ENCODE data around the gene ADAM10.

Gene ADAM10

GRCh38 chr15:58717357-58717756, 32.1 kb downstream of the ADAM10 start:
- no peak overlapping the region for H3K4me2 ChIP-seq (ENCODE audit: insufficient read depth, low read length, poor library complexity, severe bottlenecking)
- no peak overlapping the region for H2BK12ac ChIP-seq (ENCODE audit: low read length)
- no peak overlapping the region for H3K14ac ChIP-seq (ENCODE audit: low read length)
- WGBS, 2 donors (ENCODE audit: extremely low coverage in 2 of 2, insufficient read length in 2 of 2, insufficient replicate concordance in 1 of 2), result no CpG with 5 or more reads among the region's 2 CpGs
- H2BK5ac ChIP-seq (ENCODE audit: low read length), result no peak overlapping the region
- H3K27ac ChIP-seq (replicated peaks; ENCODE audit: low read length), result no peak overlapping the region
- no peaks in the 10 kb centered on the region for H3K4me1 ChIP-seq (ENCODE audit: control insufficient read depth in 2 of 2, insufficient read depth in 1 of 2, low read depth in 1 of 2, low read length in 2 of 2)
- H2AK5ac ChIP-seq (ENCODE audit: low read depth, low read length), result no peak overlapping the region
- no peak overlapping the region for H4K91ac ChIP-seq (ENCODE audit: low read depth, low read length, poor library complexity)
- peaks cover 0 to 53% of the 10 kb centered on the region in 2 donors for H3K36me3 ChIP-seq (replicated peaks in 1 of 2; ENCODE audit: control insufficient read depth in 2 of 2, insufficient read depth in 2 of 2, low read length in 2 of 2)
- no peak overlapping the region for H3K4ac ChIP-seq (ENCODE audit: low read length)
- H4K8ac ChIP-seq (ENCODE audit: low read depth, low read length), result no peak overlapping the region
- no peak overlapping the region for H3K9ac ChIP-seq (ENCODE audit: low read depth, low read length, poor library complexity)
- H3K79me1 ChIP-seq (ENCODE audit: low read depth, low read length), result peaks cover 2% of the 10 kb centered on the region
- no peaks in the 10 kb centered on the region for H3K27me3 ChIP-seq (ENCODE audit: control insufficient read depth in 3 of 3, insufficient read depth in 3 of 3, low read depth in 1 of 3, low read length in 3 of 3)
- H3K9me3 ChIP-seq (replicated peaks in 1 of 2; ENCODE audit: control insufficient read depth in 2 of 2, insufficient read depth in 1 of 2, low read depth in 1 of 2, low read length in 2 of 2), result peaks cover 0 to 19% of the 10 kb centered on the region in 2 donors
- no peak overlapping the region for H3K18ac ChIP-seq (ENCODE audit: low read length)
- no peak overlapping the region for H3K23ac ChIP-seq (ENCODE audit: low read depth, low read length, poor library complexity)
- H2BK15ac ChIP-seq (ENCODE audit: low read length), result no peak overlapping the region
- H2AFZ ChIP-seq (ENCODE audit: low read length), result no peak overlapping the region
- no peak overlapping the region for H2BK120ac ChIP-seq (ENCODE audit: low read depth, low read length)
- no peak overlapping the region for H3K4me3 ChIP-seq (ENCODE audit: low read length in 2 of 2)
- DNase-seq (ENCODE audit: low spot score), result no peak

- Histone ChIP-seq H3K9me3 (replicated peaks in 1 of 2; ENCODE audit: control insufficient read depth in 2 of 2, insufficient read depth in 1 of 2, low read depth in 1 of 2, low read length in 2 of 2) (peaks cover 0 to 19% of the 10 kb centered on the region in 2 donors), H2AFZ (ENCODE audit: low read length) (no peak overlapping the region)
These were observed 33.5 kb downstream of the ADAM10 start for GRCh38 chr15:58716027-58716426.

GRCh38 chr15:58715266-58715917, 34.1 kb downstream of the ADAM10 start:
- no peak overlapping the region for H3K18ac ChIP-seq (ENCODE audit: low read length)
- whole genome bisulfite sequencing, 2 donors (ENCODE audit: extremely low coverage in 2 of 2, insufficient read length in 2 of 2, insufficient replicate concordance in 1 of 2), result no CpG with 5 or more reads among the region's 3 CpGs
- DNase-seq (ENCODE audit: low spot score), result no peak
- no peak overlapping the region for H3K14ac ChIP-seq (ENCODE audit: low read length)
- H2AK5ac ChIP-seq (ENCODE audit: low read depth, low read length), result no peak overlapping the region
- no peak overlapping the region for H2BK12ac ChIP-seq (ENCODE audit: low read length)
- H3K9me3 ChIP-seq (replicated peaks in 1 of 2; ENCODE audit: control insufficient read depth in 2 of 2, insufficient read depth in 1 of 2, low read depth in 1 of 2, low read length in 2 of 2), result peaks cover 0 to 14% of the 10 kb centered on the region in 2 donors
- H2AFZ ChIP-seq (ENCODE audit: low read length), result no peak overlapping the region
- no peak overlapping the region for H3K23ac ChIP-seq (ENCODE audit: low read depth, low read length, poor library complexity)
- H3K36me3 ChIP-seq (replicated peaks in 1 of 2; ENCODE audit: control insufficient read depth in 2 of 2, insufficient read depth in 2 of 2, low read length in 2 of 2), result peaks cover 0 to 58% of the 10 kb centered on the region in 2 donors
- H4K91ac ChIP-seq (ENCODE audit: low read depth, low read length, poor library complexity), result no peak overlapping the region
- H3K4ac ChIP-seq (ENCODE audit: low read length), result no peak overlapping the region
- H3K4me3 ChIP-seq (ENCODE audit: low read length in 2 of 2), result no peak overlapping the region
- H2BK5ac ChIP-seq (ENCODE audit: low read length), result no peak overlapping the region
- H2BK120ac ChIP-seq (ENCODE audit: low read depth, low read length), result no peak overlapping the region
- no peak overlapping the region for H3K9ac ChIP-seq (ENCODE audit: low read depth, low read length, poor library complexity)
- H2BK15ac ChIP-seq (ENCODE audit: low read length), result no peak overlapping the region
- peaks cover 2% of the 10 kb centered on the region for H3K79me1 ChIP-seq (ENCODE audit: low read depth, low read length)
- no peak overlapping the region for H3K4me2 ChIP-seq (ENCODE audit: insufficient read depth, low read length, poor library complexity, severe bottlenecking)
- H3K27ac ChIP-seq (replicated peaks; ENCODE audit: low read length), result no peak overlapping the region
- H3K27me3 ChIP-seq (ENCODE audit: control insufficient read depth in 3 of 3, insufficient read depth in 3 of 3, low read depth in 1 of 3, low read length in 3 of 3), result no peaks in the 10 kb centered on the region
- no peak overlapping the region for H4K8ac ChIP-seq (ENCODE audit: low read depth, low read length)
- H3K4me1 ChIP-seq (ENCODE audit: control insufficient read depth in 2 of 2, insufficient read depth in 1 of 2, low read depth in 1 of 2, low read length in 2 of 2), result no peaks in the 10 kb centered on the region

More at GRCh38 chr15:58716027-58716426, 33.5 kb downstream of the ADAM10 start:
- H3K4ac ChIP-seq (ENCODE audit: low read length), result no peak overlapping the region
- no peak overlapping the region for H2AK5ac ChIP-seq (ENCODE audit: low read depth, low read length)
- no peak overlapping the region for H3K9ac ChIP-seq (ENCODE audit: low read depth, low read length, poor library complexity)
- no CpG with 5 or more reads among the region's 4 CpGs for WGBS, 2 donors (ENCODE audit: extremely low coverage in 2 of 2, insufficient read length in 2 of 2, insufficient replicate concordance in 1 of 2)
- no peak overlapping the region for H3K18ac ChIP-seq (ENCODE audit: low read length)
- no peak overlapping the region for H3K27ac ChIP-seq (replicated peaks; ENCODE audit: low read length)
- no peak overlapping the region for H2BK15ac ChIP-seq (ENCODE audit: low read length)
- H3K36me3 ChIP-seq (replicated peaks in 1 of 2; ENCODE audit: control insufficient read depth in 2 of 2, insufficient read depth in 2 of 2, low read length in 2 of 2), result peaks cover 0 to 54% of the 10 kb centered on the region in 2 donors
- H3K4me3 ChIP-seq (ENCODE audit: low read length in 2 of 2), result no peak overlapping the region
- no peak overlapping the region for H4K91ac ChIP-seq (ENCODE audit: low read depth, low read length, poor library complexity)
- no peak overlapping the region for H2BK5ac ChIP-seq (ENCODE audit: low read length)
- H4K8ac ChIP-seq (ENCODE audit: low read depth, low read length), result no peak overlapping the region
- H3K4me1 ChIP-seq (ENCODE audit: control insufficient read depth in 2 of 2, insufficient read depth in 1 of 2, low read depth in 1 of 2, low read length in 2 of 2), result no peaks in the 10 kb centered on the region
- H3K27me3 ChIP-seq (ENCODE audit: control insufficient read depth in 3 of 3, insufficient read depth in 3 of 3, low read depth in 1 of 3, low read length in 3 of 3), result no peaks in the 10 kb centered on the region
- H3K14ac ChIP-seq (ENCODE audit: low read length), result no peak overlapping the region
- H3K23ac ChIP-seq (ENCODE audit: low read depth, low read length, poor library complexity), result no peak overlapping the region
- H3K4me2 ChIP-seq (ENCODE audit: insufficient read depth, low read length, poor library complexity, severe bottlenecking), result no peak overlapping the region
- DNase-seq (ENCODE audit: low spot score), result no peak
- no peak overlapping the region for H2BK12ac ChIP-seq (ENCODE audit: low read length)
- H2BK120ac ChIP-seq (ENCODE audit: low read depth, low read length), result no peak overlapping the region
- H3K79me1 ChIP-seq (ENCODE audit: low read depth, low read length), result peaks cover 2% of the 10 kb centered on the region

GRCh38 chr15:58710701-58711100, 38.8 kb downstream of the ADAM10 start:
- Histone ChIP-seq H3K79me1 (ENCODE audit: low read depth, low read length) (peaks cover 2% of the 10 kb centered on the region), H2AFZ (ENCODE audit: low read length) (no peak overlapping the region), H3K36me3 (replicated peaks in 1 of 2; ENCODE audit: control insufficient read depth in 2 of 2, insufficient read depth in 2 of 2, low read length in 2 of 2) (peaks cover 0 to 53% of the 10 kb centered on the region in 2 donors), H4K91ac (ENCODE audit: low read depth, low read length, poor library complexity) (no peak overlapping the region), H3K27me3 (ENCODE audit: control insufficient read depth in 3 of 3, insufficient read depth in 3 of 3, low read depth in 1 of 3, low read length in 3 of 3) (no peaks in the 10 kb centered on the region), H3K4me1 (ENCODE audit: control insufficient read depth in 2 of 2, insufficient read depth in 1 of 2, low read depth in 1 of 2, low read length in 2 of 2) (no peaks in the 10 kb centered on the region), H2BK15ac (ENCODE audit: low read length) (no peak overlapping the region), H3K23ac (ENCODE audit: low read depth, low read length, poor library complexity) (no peak overlapping the region), H4K8ac (ENCODE audit: low read depth, low read length) (no peak overlapping the region), H3K9me3 (replicated peaks in 1 of 2; ENCODE audit: control insufficient read depth in 2 of 2, insufficient read depth in 1 of 2, low read depth in 1 of 2, low read length in 2 of 2) (no peaks in the 10 kb centered on the region), H3K14ac (ENCODE audit: low read length) (no peak overlapping the region), H3K4ac (ENCODE audit: low read length) (no peak overlapping the region), H3K4me3 (ENCODE audit: low read length in 2 of 2) (no peak overlapping the region), H3K4me2 (ENCODE audit: insufficient read depth, low read length, poor library complexity, severe bottlenecking) (no peak overlapping the region), H2AK5ac (ENCODE audit: low read depth, low read length) (no peak overlapping the region), H3K9ac (ENCODE audit: low read depth, low read length, poor library complexity) (no peak overlapping the region), H3K27ac (replicated peaks; ENCODE audit: low read length) (no peak overlapping the region), H3K18ac (ENCODE audit: low read length) (no peak overlapping the region), H2BK5ac (ENCODE audit: low read length) (no peak overlapping the region), H2BK120ac (ENCODE audit: low read depth, low read length) (no peak overlapping the region), H2BK12ac (ENCODE audit: low read length) (no peak overlapping the region)
- no peak for DNase-seq (ENCODE audit: low spot score)
